Activated CD8-positive, alpha-beta memory T cell treated with anti-CD3 and anti-CD28 coated beads, Interleukin-2, amount 10 ng/mL, durations not matched to agents 7 days and 5 days (primary cell): ENCODE data around the gene ST6GALNAC6. TPM values are rescaled to one million over a fixed set of nuclear protein-coding genes. Genes with fewer than 3 reads are reported as not detected.
A peak's percentile ranks its signal among the peaks of the same experiment; 100 is the strongest.

Experiments used
- ATAC-seq: fragments of 150-1000 bp; cut with Tn5 transposase; one replicate; pipeline ENCODE4 v1.10.0; 2021; ENCODE audit warnings: moderate library complexity
- CTCF ChIA-PET: fragments of 350-600 bp; sonication (Branson Sonifier 250); formaldehyde crosslinking; loops from one replicate; lab custom pipeline; 2021; ENCODE audit warnings: antibody characterized with exemption; lab: Charles Lee
- DNase-seq: peaks from one replicate; pipeline ENCODE4 v3.0.0-alpha.2; 2020
- H3K27ac Mint-ChIP-seq: one replicate; pipeline ENCODE4 v1.8.0; 2021; ENCODE audit warnings: mild to moderate bottlenecking, mixed read lengths
- H3K27me3 Mint-ChIP-seq: one replicate; pipeline ENCODE4 v1.8.0; 2021; ENCODE audit warnings: mixed read lengths
- H3K36me3 Mint-ChIP-seq: one replicate; pipeline ENCODE4 v1.8.0; 2021; ENCODE audit warnings: mild to moderate bottlenecking, mixed read lengths
- H3K4me1 Mint-ChIP-seq: one replicate; pipeline ENCODE4 v1.8.0; 2021; ENCODE audit warnings: mixed read lengths
- H3K4me3 Mint-ChIP-seq: one replicate; pipeline ENCODE4 v1.8.0; 2021; ENCODE audit warnings: mild to moderate bottlenecking, moderate library complexity, mixed read lengths
- H3K9me3 Mint-ChIP-seq: one replicate; pipeline ENCODE4 v1.8.0; 2022; ENCODE audit warnings: low read depth, mixed read lengths
- total RNA-seq, 2 experiments: library from RNA; stranded (reverse); gene quantifications; one replicate each; pipeline ENCODE4 v1.2.3, GENCODE V29; 2021

The ST6GALNAC6 gene
- total RNA-seq, 2 experiments from 2014 or later, result 75.7 to 93.5 TPM

GRCh38 chr9:127941062-127941960, 41.9 kb upstream of the ST6GALNAC6 start:
- Mint-ChIP-seq H3K9me3 (no peaks in the 10 kb centered on the region), H3K27ac (no peak overlapping the region), H3K4me3 (no peak overlapping the region), H3K4me1 (peaks cover 29% of the 10 kb centered on the region), H3K27me3 (peaks cover 2% of the 10 kb centered on the region), H3K36me3 (peaks cover 18% of the 10 kb centered on the region)
- ATAC-seq (no peak), DNase-seq (no peak)
- CTCF ChIA-PET, result interaction anchor here (0.6 to 13.2 kb wide), 20 partner anchors 9 to 206 kb away, joined by 3 to 347 read pairs (median 4); partner anchors contain the start of genes EEIG1, NAIF1 and TOR2A

GRCh38 chr9:127940593-127940992, 41.2 kb upstream of the ST6GALNAC6 start:
- Mint-ChIP-seq H3K4me3 (no peak overlapping the region), H3K9me3 (no peaks in the 10 kb centered on the region), H3K27ac (no peak overlapping the region), H3K36me3 (peaks cover 24% of the 10 kb centered on the region), H3K27me3 (peaks cover 2% of the 10 kb centered on the region), H3K4me1 (peaks cover 36% of the 10 kb centered on the region)
- DNase-seq (no peak), ATAC-seq (no peak)
- CTCF ChIA-PET, result interaction anchor here (0.6 to 13.2 kb wide), 7 partner anchors 10 to 126 kb away, joined by 3 to 347 read pairs (median 13); partner anchors contain the start of genes EEIG1 and NAIF1

GRCh38 chr9:127938298-127938690, 38.9 kb upstream of the ST6GALNAC6 start:
- Mint-ChIP-seq H3K36me3 (peaks cover 22% of the 10 kb centered on the region), H3K9me3 (no peaks in the 10 kb centered on the region), H3K27me3 (peaks cover 2% of the 10 kb centered on the region), H3K4me1 (peaks cover 36% of the 10 kb centered on the region), H3K4me3 (no peak overlapping the region), H3K27ac (peak overlapping the region; percentile 14)
- DNase-seq, result no peak
- no peak for ATAC-seq
- CTCF ChIA-PET, result interaction anchor here (1.8 to 13.2 kb wide), 3 partner anchors 17 to 96 kb away, joined by 4 to 347 read pairs (median 13); no protein-coding TSS in a partner anchor

GRCh38 chr9:127937388-127938297, 38.2 kb upstream of the ST6GALNAC6 start, which contains the start of gene DPM2:
Gene DPM2 (minus strand): TSS chr9:127937854. CDS start chr9:127937820, 34 bp downstream.
- Mint-ChIP-seq H3K4me3 (peak within 1 kb of the TSS; percentile 87), H3K4me1 (peaks cover 33% of the 10 kb centered on the region), H3K9me3 (no peaks in the 10 kb centered on the region), H3K27me3 (peaks cover 2% of the 10 kb centered on the region), H3K36me3 (peaks cover 23% of the 10 kb centered on the region), H3K27ac (peak within 1 kb of the TSS; percentile 88)
- CTCF ChIA-PET, result interaction anchor here (0.6 to 13.2 kb wide), 6 partner anchors 16 to 433 kb away, joined by 3 to 347 read pairs (median 6); no protein-coding TSS in a partner anchor
- peak; percentile 93 for DNase-seq
- ATAC-seq, result peak; percentile 93

GRCh38 chr9:127937056-127937387, 37.6 kb upstream of the ST6GALNAC6 start:
- Mint-ChIP-seq H3K9me3 (no peaks in the 10 kb centered on the region), H3K27ac (peak overlapping the region; percentile 88), H3K27me3 (peaks cover 2% of the 10 kb centered on the region), H3K36me3 (peaks cover 20% of the 10 kb centered on the region), H3K4me3 (peak overlapping the region; percentile 87), H3K4me1 (peaks cover 33% of the 10 kb centered on the region)
- CTCF ChIA-PET, result interaction anchor here (0.6 to 3.0 kb wide), 7 partner anchors 16 to 433 kb away, joined by 3 to 13 read pairs (median 4); no protein-coding TSS in a partner anchor
- DNase-seq, result no peak
- ATAC-seq, result no peak

- CTCF ChIA-PET, result interaction anchor here (0.8 to 3.0 kb wide), 6 partner anchors 15 to 182 kb away, joined by 3 to 13 read pairs (median 4); no protein-coding TSS in a partner anchor
- Mint-ChIP-seq H3K4me3 (peak overlapping the region; percentile 87), H3K27ac (peak overlapping the region; percentile 88), H3K9me3 (no peaks in the 10 kb centered on the region), H3K27me3 (peaks cover 2% of the 10 kb centered on the region), H3K4me1 (peaks cover 36% of the 10 kb centered on the region), H3K36me3 (peaks cover 20% of the 10 kb centered on the region)
- ATAC-seq (no peak), DNase-seq (no peak)
These were observed 37.0 kb upstream of the ST6GALNAC6 start for GRCh38 chr9:127936347-127936852.

GRCh38 chr9:127935765-127936221, 36.4 kb upstream of the ST6GALNAC6 start:
- Mint-ChIP-seq H3K4me3 (peak overlapping the region; percentile 87), H3K4me1 (peaks cover 42% of the 10 kb centered on the region), H3K27me3 (peaks cover 2% of the 10 kb centered on the region), H3K36me3 (peaks cover 20% of the 10 kb centered on the region), H3K27ac (peak overlapping the region; percentile 22), H3K9me3 (no peaks in the 10 kb centered on the region)
- ATAC-seq, result no peak
- CTCF ChIA-PET, result interaction anchor here (1.1 to 3.0 kb wide), 5 partner anchors 8 to 157 kb away, joined by 3 to 13 read pairs (median 4); partner anchors contain the start of gene SH2D3C
- DNase-seq, result no peak

- DNase-seq (no peak), ATAC-seq (no peak)
- no peak overlapping the region for H3K27ac Mint-ChIP-seq
- H3K36me3 Mint-ChIP-seq, result peaks cover 20% of the 10 kb centered on the region
- CTCF ChIA-PET, result interaction anchor here (0.8 to 1.6 kb wide), 4 partner anchors 8 to 156 kb away, joined by 3 to 6 read pairs (median 4); partner anchors contain the start of gene SH2D3C
- no peak overlapping the region for H3K4me3 Mint-ChIP-seq
- H3K4me1 Mint-ChIP-seq, result peaks cover 45% of the 10 kb centered on the region
- peaks cover 5% of the 10 kb centered on the region for H3K27me3 Mint-ChIP-seq
- no peaks in the 10 kb centered on the region for H3K9me3 Mint-ChIP-seq
These were observed 35.6 kb upstream of the ST6GALNAC6 start for GRCh38 chr9:127934986-127935385.

- CTCF ChIA-PET, result interaction anchor here (0.8 to 1.7 kb wide), 3 partner anchors 8 to 100 kb away, joined by 3 to 8 read pairs (median 6); no protein-coding TSS in a partner anchor
- Mint-ChIP-seq H3K4me3 (no peak overlapping the region), H3K4me1 (peaks cover 51% of the 10 kb centered on the region), H3K9me3 (no peaks in the 10 kb centered on the region), H3K36me3 (peaks cover 20% of the 10 kb centered on the region), H3K27ac (no peak overlapping the region), H3K27me3 (peaks cover 12% of the 10 kb centered on the region)
- ATAC-seq (no peak), DNase-seq (no peak)
These were observed 34.8 kb upstream of the ST6GALNAC6 start for GRCh38 chr9:127934248-127934647.

- H3K27ac Mint-ChIP-seq, result peak overlapping the region; percentile 64
- H3K9me3 Mint-ChIP-seq, result no peaks in the 10 kb centered on the region
- ATAC-seq (peak; percentile 11), DNase-seq (no peak)
- peaks cover 17% of the 10 kb centered on the region for H3K36me3 Mint-ChIP-seq
- H3K4me1 Mint-ChIP-seq, result peaks cover 45% of the 10 kb centered on the region
- peak overlapping the region; percentile 58 for H3K4me3 Mint-ChIP-seq
- CTCF ChIA-PET, result interaction anchor here (0.7 to 6.2 kb wide), 4 partner anchors 10 to 155 kb away, joined by 3 to 25 read pairs (median 3); no protein-coding TSS in a partner anchor
- peaks cover 21% of the 10 kb centered on the region for H3K27me3 Mint-ChIP-seq
These were observed 31.9 kb upstream of the ST6GALNAC6 start for GRCh38 chr9:127931092-127931881.

GRCh38 chr9:127930231-127931091, 31.1 kb upstream of the ST6GALNAC6 start, which contains the start of gene PIP5KL1:
Gene PIP5KL1 (minus strand): TSS chr9:127930777. CDS start chr9:127930752, 25 bp downstream.
- DNase-seq, result peak; percentile 80
- peak; percentile 86 for ATAC-seq
- H3K9me3 Mint-ChIP-seq, result no peaks in the 10 kb centered on the region
- H3K4me3 Mint-ChIP-seq, result peak within 1 kb of the TSS; percentile 58
- H3K4me1 Mint-ChIP-seq, result peaks cover 37% of the 10 kb centered on the region
- CTCF ChIA-PET, result interaction anchor here (0.6 to 6.2 kb wide), 8 partner anchors 9 to 196 kb away, joined by 3 to 25 read pairs (median 4); partner anchors contain the start of gene TOR2A
- peaks cover 11% of the 10 kb centered on the region for H3K36me3 Mint-ChIP-seq
- H3K27me3 Mint-ChIP-seq, result peaks cover 30% of the 10 kb centered on the region
- peak within 1 kb of the TSS; percentile 64 for H3K27ac Mint-ChIP-seq
